Measurements from ENCODE around the gene SYT1.

DNA sequence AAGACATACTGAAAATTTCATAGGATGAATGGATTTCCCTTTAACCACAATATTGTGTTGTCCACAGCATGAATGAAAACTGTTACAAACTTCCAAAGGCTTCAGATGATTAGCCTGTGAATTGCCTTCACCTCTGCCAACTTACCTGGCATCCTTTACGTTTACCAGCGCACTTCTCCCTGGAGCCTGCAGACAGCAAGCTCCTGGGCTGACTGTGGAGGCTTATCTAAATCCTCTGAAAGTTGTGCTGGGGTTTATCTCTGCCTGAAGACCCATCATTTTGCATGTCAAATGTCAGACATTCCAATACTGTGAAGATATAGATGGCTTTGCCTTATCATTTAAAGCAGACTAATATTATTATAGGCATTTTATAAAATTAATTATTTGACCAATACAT lies 403.0 kb downstream of the SYT1 start:
- no peak for TF ChIP-seq EZH2 (IDR thresholded peaks at IDR 0.05; ENCODE audit: borderline replicate concordance, low read depth, low read length, poor library complexity, severe bottlenecking)
- TF ChIP-seq CTCF (conservative IDR thresholded peaks at IDR 0.05; ENCODE audit: low read depth, low read length), result no peak

Measured in A673 (cell line).